ENCODE data around the gene MAP1LC3A.

The MAP1LC3A gene

DNA sequence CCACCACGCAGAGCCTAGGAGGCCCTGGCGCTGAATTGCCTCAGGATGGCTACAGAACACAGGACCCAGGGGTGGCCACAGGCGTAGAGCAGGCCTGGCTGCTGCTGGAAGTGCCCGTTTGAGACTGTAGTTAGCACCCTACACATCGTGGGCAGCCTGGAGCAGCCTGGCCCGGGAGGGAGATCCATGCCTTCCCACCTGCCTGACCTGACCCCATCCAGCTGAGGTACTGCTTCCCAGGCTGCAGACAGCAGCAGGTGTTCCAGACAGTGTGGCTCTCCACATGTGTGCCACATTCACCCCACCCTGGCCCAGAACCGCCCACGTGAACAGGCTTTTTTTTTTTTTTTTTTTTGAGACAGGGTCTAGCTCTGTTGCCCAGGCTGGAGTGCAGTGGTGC, 20.9 kb upstream of the MAP1LC3A start:
- no peaks in the 10 kb centered on the region for H3K79me2 ChIP-seq (ENCODE audit: low read length)
- peaks cover 51% of the 10 kb centered on the region for H3K36me3 ChIP-seq (replicated peaks; ENCODE audit: low read depth, low read length)
- no peak overlapping the region for H3K4me2 ChIP-seq (ENCODE audit: low read length)
- H3K4me1 ChIP-seq (ENCODE audit: low read length), result peaks cover 5% of the 10 kb centered on the region; the same call in 1 of the 2 replicates
- H3K27ac ChIP-seq (ENCODE audit: low read length), result no peak overlapping the region
- no peak overlapping the region for H3K9ac ChIP-seq (ENCODE audit: low read length)
- H2AFZ ChIP-seq (ENCODE audit: low read depth, low read length), result no peak overlapping the region
- H3K9me3 ChIP-seq (ENCODE audit: insufficient read depth, low read length), result no peaks in the 10 kb centered on the region
- no peaks in the 10 kb centered on the region for H3K27me3 ChIP-seq (ENCODE audit: low read depth, low read length)
- no peak overlapping the region for H3K4me3 ChIP-seq (ENCODE audit: low read length)
- H4K20me1 ChIP-seq (ENCODE audit: insufficient read depth, low read length), result peaks cover 2% of the 10 kb centered on the region; the same call in 1 of the 2 replicates
- no peak for TF ChIP-seq EZH2phosphoT487 (IDR thresholded peaks at IDR 0.05; ENCODE audit: low read depth)
- TF ChIP-seq, protein P1, sequence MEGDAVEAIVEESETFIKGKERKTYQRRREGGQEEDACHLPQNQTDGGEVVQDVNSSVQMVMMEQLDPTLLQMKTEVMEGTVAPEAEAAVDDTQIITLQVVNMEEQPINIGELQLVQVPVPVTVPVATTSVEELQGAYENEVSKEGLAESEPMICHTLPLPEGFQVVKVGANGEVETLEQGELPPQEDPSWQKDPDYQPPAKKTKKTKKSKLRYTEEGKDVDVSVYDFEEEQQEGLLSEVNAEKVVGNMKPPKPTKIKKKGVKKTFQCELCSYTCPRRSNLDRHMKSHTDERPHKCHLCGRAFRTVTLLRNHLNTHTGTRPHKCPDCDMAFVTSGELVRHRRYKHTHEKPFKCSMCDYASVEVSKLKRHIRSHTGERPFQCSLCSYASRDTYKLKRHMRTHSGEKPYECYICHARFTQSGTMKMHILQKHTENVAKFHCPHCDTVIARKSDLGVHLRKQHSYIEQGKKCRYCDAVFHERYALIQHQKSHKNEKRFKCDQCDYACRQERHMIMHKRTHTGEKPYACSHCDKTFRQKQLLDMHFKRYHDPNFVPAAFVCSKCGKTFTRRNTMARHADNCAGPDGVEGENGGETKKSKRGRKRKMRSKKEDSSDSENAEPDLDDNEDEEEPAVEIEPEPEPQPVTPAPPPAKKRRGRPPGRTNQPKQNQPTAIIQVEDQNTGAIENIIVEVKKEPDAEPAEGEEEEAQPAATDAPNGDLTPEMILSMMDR (IDR thresholded peaks at IDR 0.05; ENCODE audit: low read depth, low read length), result no peak

DNA sequence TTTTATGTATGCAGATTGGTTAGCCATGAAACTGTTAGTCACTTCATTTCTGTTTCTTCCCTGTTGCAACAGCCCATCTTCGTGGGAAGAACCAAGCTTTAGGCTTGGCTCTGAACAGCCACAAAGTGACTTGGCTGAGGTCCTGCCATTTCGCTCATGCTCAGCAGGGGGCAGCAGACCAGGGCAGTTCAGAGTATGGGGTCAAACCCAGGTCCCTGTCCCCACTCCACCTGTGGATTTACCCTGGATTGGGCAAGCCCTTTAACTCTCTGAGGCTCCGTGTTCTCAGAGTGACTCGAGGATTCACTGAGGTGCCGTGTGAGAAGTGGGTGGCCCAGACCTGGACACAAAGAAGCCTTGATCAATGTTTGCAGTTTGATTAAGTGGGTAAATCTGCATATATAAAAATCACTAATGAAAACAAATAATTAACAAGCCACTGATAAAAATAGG, 19.8 kb upstream of the MAP1LC3A start:
- Histone ChIP-seq H3K9me3 (ENCODE audit: insufficient read depth, low read length) (no peaks in the 10 kb centered on the region), H3K27me3 (ENCODE audit: low read depth, low read length) (no peaks in the 10 kb centered on the region), H3K27ac (ENCODE audit: low read length) (no peak overlapping the region), H4K20me1 (ENCODE audit: insufficient read depth, low read length) (no peaks in the 10 kb centered on the region), H3K4me1 (ENCODE audit: low read length) (peaks cover 5% of the 10 kb centered on the region; the same call in 1 of the 2 replicates), H3K79me2 (ENCODE audit: low read length) (no peaks in the 10 kb centered on the region), H3K9ac (ENCODE audit: low read length) (no peak overlapping the region), H3K36me3 (replicated peaks; ENCODE audit: low read depth, low read length) (peaks cover 45% of the 10 kb centered on the region), H3K4me3 (ENCODE audit: low read length) (no peak overlapping the region), H2AFZ (ENCODE audit: low read depth, low read length) (no peak overlapping the region), H3K4me2 (ENCODE audit: low read length) (no peak overlapping the region)
- TF ChIP-seq, protein P1 (IDR thresholded peaks at IDR 0.05; ENCODE audit: low read depth, low read length), result peak; percentile 93
- no peak for TF ChIP-seq EZH2phosphoT487 (IDR thresholded peaks at IDR 0.05; ENCODE audit: low read depth)

DNA sequence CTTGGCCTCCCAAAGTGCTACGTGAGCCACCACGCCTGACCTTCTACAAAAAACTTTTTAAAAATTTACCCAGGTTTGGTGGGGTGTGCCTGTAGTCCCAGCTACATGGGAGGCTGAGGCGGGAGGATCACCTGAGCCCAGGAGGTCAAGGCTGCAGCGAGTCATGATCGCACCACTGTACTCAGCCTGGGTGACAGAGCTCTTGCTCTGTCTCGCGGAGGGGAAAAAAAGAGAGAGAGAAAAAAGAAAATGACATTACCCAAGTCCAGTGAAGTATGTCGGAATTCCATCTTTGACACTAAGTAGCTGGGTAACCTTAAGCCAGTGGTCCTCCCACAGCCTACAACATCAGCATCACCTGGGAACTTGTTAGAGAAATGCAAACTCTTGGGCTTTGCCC, 18.8 kb upstream of the MAP1LC3A start:
- H4K20me1 ChIP-seq (ENCODE audit: insufficient read depth, low read length), result no peaks in the 10 kb centered on the region
- peaks cover 5% of the 10 kb centered on the region; the same call in 1 of the 2 replicates for H3K4me1 ChIP-seq (ENCODE audit: low read length)
- no peak overlapping the region for H3K4me2 ChIP-seq (ENCODE audit: low read length)
- H3K9me3 ChIP-seq (ENCODE audit: insufficient read depth, low read length), result no peaks in the 10 kb centered on the region
- H3K79me2 ChIP-seq (ENCODE audit: low read length), result no peaks in the 10 kb centered on the region
- H3K27me3 ChIP-seq (ENCODE audit: low read depth, low read length), result no peaks in the 10 kb centered on the region
- H3K27ac ChIP-seq (ENCODE audit: low read length), result no peak overlapping the region
- H3K36me3 ChIP-seq (replicated peaks; ENCODE audit: low read depth, low read length), result peaks cover 43% of the 10 kb centered on the region
- TF ChIP-seq EZH2phosphoT487 (IDR thresholded peaks at IDR 0.05; ENCODE audit: low read depth), result no peak
- TF ChIP-seq, protein P1 (IDR thresholded peaks at IDR 0.05; ENCODE audit: low read depth, low read length), result no peak
- H2AFZ ChIP-seq (ENCODE audit: low read depth, low read length), result no peak overlapping the region
- no peak overlapping the region for H3K9ac ChIP-seq (ENCODE audit: low read length)
- H3K4me3 ChIP-seq (ENCODE audit: low read length), result no peak overlapping the region

DNA sequence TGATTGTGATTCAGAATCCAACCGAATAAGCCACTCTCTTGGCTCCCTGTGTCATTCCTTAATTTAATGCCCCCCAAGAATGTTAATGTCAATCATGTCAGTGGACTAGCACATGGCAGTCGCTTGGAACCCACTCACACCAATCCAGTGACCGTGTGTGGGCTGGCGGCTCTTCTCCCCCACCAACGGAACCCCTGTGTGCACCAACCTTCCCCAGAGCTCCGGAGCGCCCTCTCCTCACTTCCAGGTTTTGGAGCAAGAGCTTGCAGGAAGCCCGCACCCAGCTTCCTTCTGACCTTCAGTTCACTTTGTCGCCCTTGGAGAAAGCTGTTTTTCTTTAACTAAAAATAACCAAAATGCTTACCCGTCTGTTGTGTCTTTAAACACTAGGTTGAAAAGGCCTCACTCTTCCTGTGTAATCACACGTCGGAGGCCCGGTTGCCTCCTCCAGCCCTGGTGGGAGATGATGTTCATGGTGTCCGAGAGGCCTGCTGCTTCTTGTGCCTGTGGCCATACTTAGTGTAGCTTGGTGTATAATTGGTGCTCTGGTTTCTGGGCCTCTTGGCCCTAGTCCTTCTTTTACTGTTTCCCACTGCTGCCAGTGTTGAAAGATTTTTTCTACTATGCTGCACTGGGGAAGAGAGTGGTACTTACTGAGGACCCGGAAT, 17.8 kb upstream of the MAP1LC3A start:
- Histone ChIP-seq H3K4me1 (ENCODE audit: low read length) (peaks cover 5% of the 10 kb centered on the region; the same call in 1 of the 2 replicates), H3K36me3 (replicated peaks; ENCODE audit: low read depth, low read length) (peaks cover 34% of the 10 kb centered on the region), H3K79me2 (ENCODE audit: low read length) (no peaks in the 10 kb centered on the region), H3K27ac (ENCODE audit: low read length) (no peak overlapping the region), H3K9me3 (ENCODE audit: insufficient read depth, low read length) (no peaks in the 10 kb centered on the region), H3K27me3 (ENCODE audit: low read depth, low read length) (no peaks in the 10 kb centered on the region), H4K20me1 (ENCODE audit: insufficient read depth, low read length) (no peaks in the 10 kb centered on the region), H3K9ac (ENCODE audit: low read length) (no peak overlapping the region), H2AFZ (ENCODE audit: low read depth, low read length) (no peak overlapping the region), H3K4me2 (ENCODE audit: low read length) (no peak overlapping the region), H3K4me3 (ENCODE audit: low read length) (no peak overlapping the region)
- TF ChIP-seq EZH2phosphoT487 (IDR thresholded peaks at IDR 0.05; ENCODE audit: low read depth), result no peak
- TF ChIP-seq, protein P1 (IDR thresholded peaks at IDR 0.05; ENCODE audit: low read depth, low read length), result no peak
